GM23338 (cell line): ENCODE results near the gene KLHL9. TPM values are rescaled to one million over a fixed set of nuclear protein-coding genes. Genes with fewer than 3 reads are reported as not detected.

ENCODE experiments used
- ATAC-seq: fragments of 200-7000 bp; cut with Tn5 transposase; 3 replicates; pipeline ENCODE4 v1.9.1; 2020
- DNase-seq: peaks from one replicate; pipeline ENCODE4 v3.0.0-alpha.2; 2015; ENCODE audit warnings: low spot score
- H2AFZ ChIP-seq: fragments of 200-600 bp; sonication (generic); 2 replicates; pipeline ENCODE4 v1.8.0; 2016; ENCODE audit warnings: antibody characterized with exemption, mild to moderate bottlenecking, moderate library complexity
- H3F3A ChIP-seq: fragments of 200-600 bp; sonication (generic); replicated peaks from 2 replicates; pipeline ENCODE4 v1.8.0; 2017; ENCODE audit warnings: antibody characterized with exemption, mixed run types, low read depth
- H3K27ac ChIP-seq: fragments of 200-600 bp; sonication (generic); 2 replicates; pipeline ENCODE4 v1.6.1; 2016; ENCODE audit warnings: low read depth
- H3K27me3 ChIP-seq: fragments of 200-600 bp; sonication (generic); 2 replicates; pipeline ENCODE4 v1.8.0; 2016; ENCODE audit warnings: mild to moderate bottlenecking, mixed run types, moderate library complexity; ENCODE audit not compliant: insufficient read depth
- H3K36me3 ChIP-seq: fragments of 200-600 bp; sonication (generic); 2 replicates; pipeline ENCODE4 v1.8.0; 2016; ENCODE audit warnings: mild to moderate bottlenecking; ENCODE audit not compliant: insufficient read depth
- H3K4me1 ChIP-seq: fragments of 200-600 bp; sonication (generic); 2 replicates; pipeline ENCODE4 v1.8.0; 2016; ENCODE audit warnings: mild to moderate bottlenecking, moderate library complexity; ENCODE audit not compliant: insufficient read depth
- H3K4me2 ChIP-seq: fragments of 200-600 bp; sonication (generic); 2 replicates; pipeline ENCODE4 v1.7.1; 2017; ENCODE audit warnings: mixed run types
- H3K4me3 ChIP-seq: fragments of 200-600 bp; sonication (generic); 2 replicates; pipeline ENCODE4 v1.6.1; 2016; ENCODE audit warnings: mixed run types
- H3K79me2 ChIP-seq: fragments of 200-600 bp; sonication (generic); replicated peaks from 2 replicates; pipeline ENCODE4 v1.8.0; 2017; ENCODE audit warnings: mild to moderate bottlenecking; ENCODE audit not compliant: insufficient read depth
- H3K9me2 ChIP-seq: fragments of 200-600 bp; sonication (generic); 2 replicates; pipeline ENCODE4 v1.8.0; 2017; ENCODE audit not compliant: insufficient read depth
- H4K20me1 ChIP-seq: fragments of 200-600 bp; sonication (generic); replicated peaks from 2 replicates; pipeline ENCODE4 v1.8.0; 2017; ENCODE audit warnings: mild to moderate bottlenecking; ENCODE audit not compliant: insufficient read depth
- H3K27ac Mint-ChIP-seq: 2 replicates; pipeline ENCODE4 v1.8.0; 2020; ENCODE audit warnings: inconsistent platforms, mild to moderate bottlenecking, moderate library complexity, mixed read lengths
- H3K27me3 Mint-ChIP-seq: 3 replicates; pipeline ENCODE4 v1.8.0; 2022; ENCODE audit warnings: low read depth, mild to moderate bottlenecking, moderate library complexity, mixed read lengths, inconsistent platforms; ENCODE audit not compliant: insufficient read depth, poor library complexity
- H3K36me3 Mint-ChIP-seq: 3 replicates; pipeline ENCODE4 v1.8.0; 2021; ENCODE audit warnings: low read depth, mild to moderate bottlenecking, inconsistent platforms, moderate library complexity, mixed read lengths
- H3K4me1 Mint-ChIP-seq: 3 replicates; pipeline ENCODE4 v1.8.0; 2020; ENCODE audit warnings: mild to moderate bottlenecking, inconsistent platforms, mixed read lengths
- H3K4me3 Mint-ChIP-seq: 3 replicates; pipeline ENCODE4 v1.8.0; 2021; ENCODE audit warnings: moderate library complexity, mild to moderate bottlenecking, inconsistent platforms, mixed read lengths
- H3K9me3 Mint-ChIP-seq: 3 replicates; pipeline ENCODE4 v1.8.0; 2020; ENCODE audit warnings: moderate library complexity, mild to moderate bottlenecking, inconsistent platforms, mixed read lengths
- CREB1 ChIP-seq: fragments of 250-450 bp; sonication (Bioruptor Pico); IDR thresholded peaks from 2 replicates; pipeline ENCODE4 v1.5.0; 2020; ENCODE audit warnings: low read depth, mild to moderate bottlenecking, moderate library complexity
- EZH2 ChIP-seq: fragments of 200-600 bp; sonication (generic); IDR thresholded peaks from one replicate; pipeline ENCODE4 v1.8.0; 2017; ENCODE audit warnings: antibody characterized with exemption, mild to moderate bottlenecking, low read depth; ENCODE audit not compliant: unreplicated experiment
- EZH2phosphoT487 ChIP-seq: fragments of 200-600 bp; sonication (generic); IDR thresholded peaks from one replicate; pipeline ENCODE4 v1.8.1; 2018; ENCODE audit warnings: antibody characterized with exemption; ENCODE audit not compliant: unreplicated experiment
- JUNB ChIP-seq: IDR thresholded peaks from one replicate; pipeline ENCODE4 v1.6.1; 2016; ENCODE audit warnings: antibody characterized with exemption; ENCODE audit not compliant: unreplicated experiment
- NANOG ChIP-seq: IDR thresholded peaks from 2 replicates; pipeline ENCODE4 v1.6.1; 2016; ENCODE audit warnings: antibody characterized with exemption, borderline replicate concordance
- POLR2AphosphoS5 ChIP-seq: IDR thresholded peaks from 2 replicates; pipeline ENCODE4 v1.6.1; 2016; ENCODE audit warnings: antibody characterized with exemption, low read depth
- STAT1 ChIP-seq: IDR thresholded peaks from one replicate; pipeline ENCODE4 v1.6.1; 2016; ENCODE audit warnings: antibody characterized with exemption; ENCODE audit not compliant: unreplicated experiment
- ZNF114 ChIP-seq: fragments of 250-450 bp; sonication (Bioruptor Pico); IDR thresholded peaks from 2 replicates; pipeline ENCODE4 v1.5.0; 2020; ENCODE audit warnings: mild to moderate bottlenecking, moderate library complexity
- ZNF331 ChIP-seq: fragments of 250-450 bp; sonication (Bioruptor Pico); IDR thresholded peaks from 2 replicates; pipeline ENCODE4 v1.5.0; 2020; ENCODE audit warnings: low read depth, mild to moderate bottlenecking, moderate library complexity
- polyA plus RNA-seq: library from polyadenylated mRNA; unstranded; fragments of >200 nt; fragmentation: Nextera tagmentation; extraction: Ambion mirVana; gene quantifications from 2 replicates; pipeline ENCODE4 v1.2.1, GENCODE V29; 2016
- total RNA-seq: library from RNA; depleted of rRNA; stranded (reverse); fragments of >200 nt; shearing (Covaris generic); gene quantifications from 2 replicates; pipeline ENCODE4 v1.2.3, GENCODE V29; 2014
- TF ChIP-seq, protein P1 (sequence below): IDR thresholded peaks from 2 replicates; pipeline ENCODE4 v1.6.1; 2016; ENCODE audit warnings: antibody characterized with exemption
- TF ChIP-seq, protein P2 (sequence below): IDR thresholded peaks from one replicate; pipeline ENCODE4 v1.6.1; 2018; ENCODE audit warnings: antibody characterized with exemption; ENCODE audit not compliant: unreplicated experiment
- TF ChIP-seq, protein P3 (sequence below), 2 experiments: fragments of 200-600 bp in 1 of 2; sonication (generic) in 1 of 2; conservative IDR thresholded peaks; 2 replicates each; pipeline versions ENCODE4 v1.5.1 to v1.6.1; 2016 to 2017; ENCODE audit warnings: antibody characterized with exemption in 2 of 2, low read depth in 2 of 2, mild to moderate bottlenecking in 2 of 2, moderate library complexity in 1 of 2
- TF ChIP-seq, protein P4 (sequence below): fragments of 250-450 bp; sonication (Bioruptor Pico); IDR thresholded peaks from 2 replicates; pipeline ENCODE4 v1.5.0; 2020; ENCODE audit warnings: mild to moderate bottlenecking, moderate library complexity

The KLHL9 gene
- total and polyA plus RNA-seq, 2 experiments from 2014 or later: 9.1 to 24.0 TPM

DNA sequence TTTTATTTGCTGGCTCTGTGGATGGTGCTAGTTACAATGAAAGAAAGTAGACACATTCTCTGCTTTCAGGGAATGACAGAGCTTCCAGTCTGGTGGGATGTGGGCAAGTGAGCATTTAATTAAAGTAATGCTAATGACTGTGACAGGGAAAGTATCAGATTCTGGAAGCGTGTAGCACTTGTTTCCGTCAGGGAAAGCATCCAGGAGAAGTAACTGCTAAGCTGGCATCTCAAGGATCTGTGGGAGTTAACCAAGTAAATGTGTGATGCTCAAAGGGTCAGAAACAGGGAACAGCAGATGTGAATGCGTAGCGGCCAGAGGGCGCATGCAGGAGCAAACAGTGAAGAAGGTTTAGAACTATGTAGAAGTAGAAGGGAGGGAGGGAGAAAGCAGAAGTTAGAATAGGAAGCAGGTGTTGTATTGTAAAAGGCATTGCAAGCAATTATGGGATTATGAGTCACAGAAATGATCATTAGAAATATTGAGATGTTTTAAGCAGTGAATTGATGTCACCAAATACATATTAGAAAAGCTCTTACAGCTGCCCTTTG is 12.2 kb downstream of the KLHL9 start:
- Mint-ChIP-seq H3K27me3 (no peaks in the 10 kb centered on the region), H3K4me1 (peaks cover 5% of the 10 kb centered on the region; the same call in 2 of the 3 replicates), H3K4me3 (no peak overlapping the region), H3K36me3 (no peaks in the 10 kb centered on the region; the same call in 2 of the 3 replicates), H3K27ac (no peak overlapping the region), H3K9me3 (no peaks in the 10 kb centered on the region)
- H4K20me1 ChIP-seq: no peaks in the 10 kb centered on the region
- ATAC-seq (no peak), DNase-seq (no peak)
- H2AFZ ChIP-seq: no peak overlapping the region
- no peak for TF ChIP-seq POLR2AphosphoS5
- TF ChIP-seq EZH2: no peak
- no peak for TF ChIP-seq EZH2phosphoT487
- TF ChIP-seq, protein P1, sequence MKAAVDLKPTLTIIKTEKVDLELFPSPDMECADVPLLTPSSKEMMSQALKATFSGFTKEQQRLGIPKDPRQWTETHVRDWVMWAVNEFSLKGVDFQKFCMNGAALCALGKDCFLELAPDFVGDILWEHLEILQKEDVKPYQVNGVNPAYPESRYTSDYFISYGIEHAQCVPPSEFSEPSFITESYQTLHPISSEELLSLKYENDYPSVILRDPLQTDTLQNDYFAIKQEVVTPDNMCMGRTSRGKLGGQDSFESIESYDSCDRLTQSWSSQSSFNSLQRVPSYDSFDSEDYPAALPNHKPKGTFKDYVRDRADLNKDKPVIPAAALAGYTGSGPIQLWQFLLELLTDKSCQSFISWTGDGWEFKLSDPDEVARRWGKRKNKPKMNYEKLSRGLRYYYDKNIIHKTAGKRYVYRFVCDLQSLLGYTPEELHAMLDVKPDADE: no peak
- TF ChIP-seq CREB1 (CRISPR knock-in tag): no peak
- TF ChIP-seq JUNB: no peak
- TF ChIP-seq ZNF114 (CRISPR knock-in tag): no peak
- no peak for TF ChIP-seq STAT1
- no peak for TF ChIP-seq ZNF331 (CRISPR knock-in tag)
- TF ChIP-seq, protein P2, sequence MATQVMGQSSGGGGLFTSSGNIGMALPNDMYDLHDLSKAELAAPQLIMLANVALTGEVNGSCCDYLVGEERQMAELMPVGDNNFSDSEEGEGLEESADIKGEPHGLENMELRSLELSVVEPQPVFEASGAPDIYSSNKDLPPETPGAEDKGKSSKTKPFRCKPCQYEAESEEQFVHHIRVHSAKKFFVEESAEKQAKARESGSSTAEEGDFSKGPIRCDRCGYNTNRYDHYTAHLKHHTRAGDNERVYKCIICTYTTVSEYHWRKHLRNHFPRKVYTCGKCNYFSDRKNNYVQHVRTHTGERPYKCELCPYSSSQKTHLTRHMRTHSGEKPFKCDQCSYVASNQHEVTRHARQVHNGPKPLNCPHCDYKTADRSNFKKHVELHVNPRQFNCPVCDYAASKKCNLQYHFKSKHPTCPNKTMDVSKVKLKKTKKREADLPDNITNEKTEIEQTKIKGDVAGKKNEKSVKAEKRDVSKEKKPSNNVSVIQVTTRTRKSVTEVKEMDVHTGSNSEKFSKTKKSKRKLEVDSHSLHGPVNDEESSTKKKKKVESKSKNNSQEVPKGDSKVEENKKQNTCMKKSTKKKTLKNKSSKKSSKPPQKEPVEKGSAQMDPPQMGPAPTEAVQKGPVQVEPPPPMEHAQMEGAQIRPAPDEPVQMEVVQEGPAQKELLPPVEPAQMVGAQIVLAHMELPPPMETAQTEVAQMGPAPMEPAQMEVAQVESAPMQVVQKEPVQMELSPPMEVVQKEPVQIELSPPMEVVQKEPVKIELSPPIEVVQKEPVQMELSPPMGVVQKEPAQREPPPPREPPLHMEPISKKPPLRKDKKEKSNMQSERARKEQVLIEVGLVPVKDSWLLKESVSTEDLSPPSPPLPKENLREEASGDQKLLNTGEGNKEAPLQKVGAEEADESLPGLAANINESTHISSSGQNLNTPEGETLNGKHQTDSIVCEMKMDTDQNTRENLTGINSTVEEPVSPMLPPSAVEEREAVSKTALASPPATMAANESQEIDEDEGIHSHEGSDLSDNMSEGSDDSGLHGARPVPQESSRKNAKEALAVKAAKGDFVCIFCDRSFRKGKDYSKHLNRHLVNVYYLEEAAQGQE: no peak
- TF ChIP-seq, protein P3, sequence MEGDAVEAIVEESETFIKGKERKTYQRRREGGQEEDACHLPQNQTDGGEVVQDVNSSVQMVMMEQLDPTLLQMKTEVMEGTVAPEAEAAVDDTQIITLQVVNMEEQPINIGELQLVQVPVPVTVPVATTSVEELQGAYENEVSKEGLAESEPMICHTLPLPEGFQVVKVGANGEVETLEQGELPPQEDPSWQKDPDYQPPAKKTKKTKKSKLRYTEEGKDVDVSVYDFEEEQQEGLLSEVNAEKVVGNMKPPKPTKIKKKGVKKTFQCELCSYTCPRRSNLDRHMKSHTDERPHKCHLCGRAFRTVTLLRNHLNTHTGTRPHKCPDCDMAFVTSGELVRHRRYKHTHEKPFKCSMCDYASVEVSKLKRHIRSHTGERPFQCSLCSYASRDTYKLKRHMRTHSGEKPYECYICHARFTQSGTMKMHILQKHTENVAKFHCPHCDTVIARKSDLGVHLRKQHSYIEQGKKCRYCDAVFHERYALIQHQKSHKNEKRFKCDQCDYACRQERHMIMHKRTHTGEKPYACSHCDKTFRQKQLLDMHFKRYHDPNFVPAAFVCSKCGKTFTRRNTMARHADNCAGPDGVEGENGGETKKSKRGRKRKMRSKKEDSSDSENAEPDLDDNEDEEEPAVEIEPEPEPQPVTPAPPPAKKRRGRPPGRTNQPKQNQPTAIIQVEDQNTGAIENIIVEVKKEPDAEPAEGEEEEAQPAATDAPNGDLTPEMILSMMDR (conservative IDR thresholded peaks at IDR 0.05; ENCODE audit: low read depth in 2 of 2): no peak
- no peak for TF ChIP-seq NANOG
- TF ChIP-seq, protein P4, sequence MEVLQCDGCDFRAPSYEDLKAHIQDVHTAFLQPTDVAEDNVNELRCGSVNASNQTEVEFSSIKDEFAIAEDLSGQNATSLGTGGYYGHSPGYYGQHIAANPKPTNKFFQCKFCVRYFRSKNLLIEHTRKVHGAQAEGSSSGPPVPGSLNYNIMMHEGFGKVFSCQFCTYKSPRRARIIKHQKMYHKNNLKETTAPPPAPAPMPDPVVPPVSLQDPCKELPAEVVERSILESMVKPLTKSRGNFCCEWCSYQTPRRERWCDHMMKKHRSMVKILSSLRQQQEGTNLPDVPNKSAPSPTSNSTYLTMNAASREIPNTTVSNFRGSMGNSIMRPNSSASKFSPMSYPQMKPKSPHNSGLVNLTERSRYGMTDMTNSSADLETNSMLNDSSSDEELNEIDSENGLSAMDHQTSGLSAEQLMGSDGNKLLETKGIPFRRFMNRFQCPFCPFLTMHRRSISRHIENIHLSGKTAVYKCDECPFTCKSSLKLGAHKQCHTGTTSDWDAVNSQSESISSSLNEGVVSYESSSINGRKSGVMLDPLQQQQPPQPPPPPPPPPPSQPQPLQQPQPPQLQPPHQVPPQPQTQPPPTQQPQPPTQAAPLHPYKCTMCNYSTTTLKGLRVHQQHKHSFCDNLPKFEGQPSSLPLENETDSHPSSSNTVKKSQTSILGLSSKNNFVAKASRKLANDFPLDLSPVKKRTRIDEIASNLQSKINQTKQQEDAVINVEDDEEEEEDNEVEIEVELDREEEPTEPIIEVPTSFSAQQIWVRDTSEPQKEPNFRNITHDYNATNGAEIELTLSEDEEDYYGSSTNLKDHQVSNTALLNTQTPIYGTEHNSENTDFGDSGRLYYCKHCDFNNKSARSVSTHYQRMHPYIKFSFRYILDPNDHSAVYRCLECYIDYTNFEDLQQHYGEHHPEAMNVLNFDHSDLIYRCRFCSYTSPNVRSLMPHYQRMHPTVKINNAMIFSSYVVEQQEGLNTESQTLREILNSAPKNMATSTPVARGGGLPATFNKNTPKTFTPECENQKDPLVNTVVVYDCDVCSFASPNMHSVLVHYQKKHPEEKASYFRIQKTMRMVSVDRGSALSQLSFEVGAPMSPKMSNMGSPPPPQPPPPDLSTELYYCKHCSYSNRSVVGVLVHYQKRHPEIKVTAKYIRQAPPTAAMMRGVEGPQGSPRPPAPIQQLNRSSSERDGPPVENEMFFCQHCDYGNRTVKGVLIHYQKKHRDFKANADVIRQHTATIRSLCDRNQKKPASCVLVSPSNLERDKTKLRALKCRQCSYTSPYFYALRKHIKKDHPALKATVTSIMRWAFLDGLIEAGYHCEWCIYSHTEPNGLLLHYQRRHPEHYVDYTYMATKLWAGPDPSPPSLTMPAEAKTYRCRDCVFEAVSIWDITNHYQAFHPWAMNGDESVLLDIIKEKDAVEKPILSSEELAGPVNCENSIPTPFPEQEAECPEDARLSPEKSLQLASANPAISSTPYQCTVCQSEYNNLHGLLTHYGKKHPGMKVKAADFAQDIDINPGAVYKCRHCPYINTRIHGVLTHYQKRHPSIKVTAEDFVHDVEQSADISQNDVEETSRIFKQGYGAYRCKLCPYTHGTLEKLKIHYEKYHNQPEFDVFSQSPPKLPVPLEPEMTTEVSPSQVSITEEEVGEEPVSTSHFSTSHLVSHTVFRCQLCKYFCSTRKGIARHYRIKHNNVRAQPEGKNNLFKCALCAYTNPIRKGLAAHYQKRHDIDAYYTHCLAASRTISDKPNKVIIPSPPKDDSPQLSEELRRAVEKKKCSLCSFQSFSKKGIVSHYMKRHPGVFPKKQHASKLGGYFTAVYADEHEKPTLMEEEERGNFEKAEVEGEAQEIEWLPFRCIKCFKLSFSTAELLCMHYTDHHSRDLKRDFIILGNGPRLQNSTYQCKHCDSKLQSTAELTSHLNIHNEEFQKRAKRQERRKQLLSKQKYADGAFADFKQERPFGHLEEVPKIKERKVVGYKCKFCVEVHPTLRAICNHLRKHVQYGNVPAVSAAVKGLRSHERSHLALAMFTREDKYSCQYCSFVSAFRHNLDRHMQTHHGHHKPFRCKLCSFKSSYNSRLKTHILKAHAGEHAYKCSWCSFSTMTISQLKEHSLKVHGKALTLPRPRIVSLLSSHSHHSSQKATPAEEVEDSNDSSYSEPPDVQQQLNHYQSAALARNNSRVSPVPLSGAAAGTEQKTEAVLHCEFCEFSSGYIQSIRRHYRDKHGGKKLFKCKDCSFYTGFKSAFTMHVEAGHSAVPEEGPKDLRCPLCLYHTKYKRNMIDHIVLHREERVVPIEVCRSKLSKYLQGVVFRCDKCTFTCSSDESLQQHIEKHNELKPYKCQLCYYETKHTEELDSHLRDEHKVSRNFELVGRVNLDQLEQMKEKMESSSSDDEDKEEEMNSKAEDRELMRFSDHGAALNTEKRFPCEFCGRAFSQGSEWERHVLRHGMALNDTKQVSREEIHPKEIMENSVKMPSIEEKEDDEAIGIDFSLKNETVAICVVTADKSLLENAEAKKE: no peak
- no peak overlapping the region for H3K27ac ChIP-seq
- no peaks in the 10 kb centered on the region for H3K79me2 ChIP-seq
- H3K4me3 ChIP-seq: no peak overlapping the region
- no peaks in the 10 kb centered on the region for H3K9me2 ChIP-seq
- H3K4me2 ChIP-seq: no peak overlapping the region
- no peaks in the 10 kb centered on the region for H3F3A ChIP-seq
- H3K4me1 ChIP-seq: no peaks in the 10 kb centered on the region
- no peaks in the 10 kb centered on the region for H3K36me3 ChIP-seq
- H3K27me3 ChIP-seq: no peaks in the 10 kb centered on the region
